ENCODE measurements around the gene ACKR4.
A peak's percentile ranks its signal among the peaks of the same experiment; 100 is the strongest.

Gene ACKR4

GRCh38 chr3:132596816-132597433 lies at the start of gene ACKR4:
Gene ACKR4, plus strand, starts transcription at chr3:132597270. Its CDS starts 3,128 bp downstream, at chr3:132600398.
- H3K4me3 ChIP-seq (ENCODE audit: low read length) = peak within 1 kb of the TSS; percentile 58
- no peaks in the 10 kb centered on the region for H3K9me2 ChIP-seq (replicated peaks; ENCODE audit: control insufficient read depth, low read length)
- no peaks in the 10 kb centered on the region for H3K9me3 ChIP-seq (ENCODE audit: control insufficient read depth, insufficient read depth, low read length)
- no peaks in the 10 kb centered on the region for H4K20me1 ChIP-seq (ENCODE audit: control insufficient read depth, insufficient read depth, low read depth, low read length)
- no peak for TF ChIP-seq CTCF (IDR thresholded peaks at IDR 0.05; ENCODE audit: low read depth, low read length, poor library complexity, severe bottlenecking)
- no peak for TF ChIP-seq EZH2phosphoT487 (IDR thresholded peaks at IDR 0.05; ENCODE audit: borderline replicate concordance, low read length)
- H3K4me2 ChIP-seq (ENCODE audit: low read length) = peak within 1 kb of the TSS; percentile 62
- H3K27me3 ChIP-seq (ENCODE audit: control insufficient read depth, low read length) = no peaks in the 10 kb centered on the region
- H3F3A ChIP-seq (ENCODE audit: control insufficient read depth, insufficient read depth) = no peaks in the 10 kb centered on the region
- H3K27ac ChIP-seq (ENCODE audit: low read depth, low read length) = peak within 1 kb of the TSS; percentile 67
- H3K4me1 ChIP-seq (ENCODE audit: control insufficient read depth, low read length) = peaks cover 50% of the 10 kb centered on the region
- peaks cover 8% of the 10 kb centered on the region for H3K79me2 ChIP-seq (ENCODE audit: control insufficient read depth, low read length)
- H3K36me3 ChIP-seq (ENCODE audit: control insufficient read depth, low read length) = peaks cover 12% of the 10 kb centered on the region

- Histone ChIP-seq H3K36me3 (ENCODE audit: control insufficient read depth, low read length) (no peaks in the 10 kb centered on the region), H3K9me3 (ENCODE audit: control insufficient read depth, insufficient read depth, low read length) (no peaks in the 10 kb centered on the region), H3K4me1 (ENCODE audit: control insufficient read depth, low read length) (peaks cover 13% of the 10 kb centered on the region), H3K27me3 (ENCODE audit: control insufficient read depth, low read length) (no peaks in the 10 kb centered on the region), H3K4me2 (ENCODE audit: low read length) (no peak overlapping the region), H3K27ac (ENCODE audit: low read depth, low read length) (no peak overlapping the region), H3K79me2 (ENCODE audit: control insufficient read depth, low read length) (no peaks in the 10 kb centered on the region), H3K4me3 (ENCODE audit: low read length) (no peak overlapping the region), H3K9me2 (replicated peaks; ENCODE audit: control insufficient read depth, low read length) (no peaks in the 10 kb centered on the region), H3F3A (ENCODE audit: control insufficient read depth, insufficient read depth) (no peaks in the 10 kb centered on the region), H4K20me1 (ENCODE audit: control insufficient read depth, insufficient read depth, low read depth, low read length) (no peaks in the 10 kb centered on the region)
- no peak for TF ChIP-seq EZH2phosphoT487 (IDR thresholded peaks at IDR 0.05; ENCODE audit: borderline replicate concordance, low read length)
- no peak for TF ChIP-seq CTCF (IDR thresholded peaks at IDR 0.05; ENCODE audit: low read depth, low read length, poor library complexity, severe bottlenecking)
Observed at GRCh38 chr3:132549169-132549568, 47.9 kb upstream of the ACKR4 start.

GRCh38 chr3:132549890-132550578 lies 47.0 kb upstream of the ACKR4 start:
- H3K9me3 ChIP-seq (ENCODE audit: control insufficient read depth, insufficient read depth, low read length) = no peaks in the 10 kb centered on the region
- no peaks in the 10 kb centered on the region for H3K36me3 ChIP-seq (ENCODE audit: control insufficient read depth, low read length)
- H3K4me3 ChIP-seq (ENCODE audit: low read length) = no peak overlapping the region
- H3K27ac ChIP-seq (ENCODE audit: low read depth, low read length) = no peak overlapping the region
- no peaks in the 10 kb centered on the region for H4K20me1 ChIP-seq (ENCODE audit: control insufficient read depth, insufficient read depth, low read depth, low read length)
- TF ChIP-seq CTCF (IDR thresholded peaks at IDR 0.05; ENCODE audit: low read depth, low read length, poor library complexity, severe bottlenecking) = no peak
- no peak for TF ChIP-seq EZH2phosphoT487 (IDR thresholded peaks at IDR 0.05; ENCODE audit: borderline replicate concordance, low read length)
- peaks cover 13% of the 10 kb centered on the region for H3K4me1 ChIP-seq (ENCODE audit: control insufficient read depth, low read length)
- peak overlapping the region; percentile 33 for H3K4me2 ChIP-seq (ENCODE audit: low read length)
- no peaks in the 10 kb centered on the region for H3K79me2 ChIP-seq (ENCODE audit: control insufficient read depth, low read length)
- H3K27me3 ChIP-seq (ENCODE audit: control insufficient read depth, low read length) = no peaks in the 10 kb centered on the region
- H3K9me2 ChIP-seq (replicated peaks; ENCODE audit: control insufficient read depth, low read length) = no peaks in the 10 kb centered on the region
- H3F3A ChIP-seq (ENCODE audit: control insufficient read depth, insufficient read depth) = no peaks in the 10 kb centered on the region
